HepG2 (cell line): Measurements from ENCODE around the gene STX5. TPM values are rescaled to one million over a fixed set of nuclear protein-coding genes. Genes with fewer than 3 reads are reported as not detected.
A peak's percentile ranks its signal among the peaks of the same experiment; 100 is the strongest.

Experiments
- AKAP8 ChIP-seq: sonication (generic); formaldehyde crosslinking; IDR thresholded peaks from 2 replicates; pipeline ENCODE4 v1.5.1; 2020; ENCODE audit warnings: mild to moderate bottlenecking, missing genetic modification reagents
- HNF4A ChIP-seq: sonication (generic); formaldehyde crosslinking; IDR thresholded peaks from 2 replicates; pipeline ENCODE4 v1.4.0; 2020; ENCODE audit warnings: missing genetic modification reagents
- JUNB ChIP-seq: sonication (generic); formaldehyde crosslinking; IDR thresholded peaks from 2 replicates; pipeline ENCODE4 v1.8.0; 2022; ENCODE audit warnings: missing genetic modification reagents, mild to moderate bottlenecking, borderline replicate concordance
- KDM3A ChIP-seq: IDR thresholded peaks from 2 replicates; pipeline ENCODE4 v1.6.1; 2018; ENCODE audit warnings: low read depth, missing compliant biosample characterization
- MATR3 ChIP-seq: sonication (generic); formaldehyde crosslinking; IDR thresholded peaks from 2 replicates; pipeline ENCODE4 v1.4.0; 2020; ENCODE audit warnings: missing genetic modification reagents
- NFKB2 ChIP-seq: sonication (generic); formaldehyde crosslinking; IDR thresholded peaks from 2 replicates; pipeline ENCODE4 v1.4.0; 2020; ENCODE audit warnings: missing genetic modification reagents, borderline replicate concordance
- RBAK ChIP-seq: sonication (generic); formaldehyde crosslinking; IDR thresholded peaks from 2 replicates; pipeline ENCODE4 v1.5.1; 2020; ENCODE audit warnings: mild to moderate bottlenecking, missing genetic modification reagents
- SRY ChIP-seq: sonication (generic); formaldehyde crosslinking; IDR thresholded peaks from 2 replicates; pipeline ENCODE4 v1.8.0; 2022; ENCODE audit warnings: mild to moderate bottlenecking, missing genetic modification reagents
- TCF12 ChIP-seq, 2 experiments: fragments of 450-650 bp in 1 of 2; sonication (generic) in 1 of 2; formaldehyde crosslinking in 1 of 2; IDR thresholded peaks; 2 replicates each; pipeline versions ENCODE4 v1.6.1 to v1.8.0; 2017 to 2022; ENCODE audit warnings: antibody characterized with exemption in 1 of 2, mild to moderate bottlenecking in 1 of 2, missing genetic modification reagents in 1 of 2, moderate library complexity in 1 of 2
- ZNF230 ChIP-seq: sonication (generic); formaldehyde crosslinking; IDR thresholded peaks from 2 replicates; pipeline ENCODE4 v1.4.0; 2020; ENCODE audit warnings: mild to moderate bottlenecking, missing genetic modification reagents
- ZNF24 ChIP-seq: fragments of 450-650 bp; IDR thresholded peaks from 2 replicates; pipeline ENCODE4 v1.6.1; 2017; ENCODE audit warnings: antibody characterized with exemption, mild to moderate bottlenecking
- ZNF317 ChIP-seq: sonication (generic); formaldehyde crosslinking; IDR thresholded peaks from 2 replicates; pipeline ENCODE4 v1.5.0; 2020; ENCODE audit warnings: mild to moderate bottlenecking, missing genetic modification reagents
- ZNF33B ChIP-seq: sonication (generic); formaldehyde crosslinking; IDR thresholded peaks from 2 replicates; pipeline ENCODE4 v1.5.1; 2020; ENCODE audit warnings: mild to moderate bottlenecking, missing genetic modification reagents
- ZNF737 ChIP-seq: sonication (generic); formaldehyde crosslinking; IDR thresholded peaks from 2 replicates; pipeline ENCODE4 v1.5.0; 2020; ENCODE audit warnings: missing genetic modification reagents, mild to moderate bottlenecking, borderline replicate concordance
- polyA plus RNA-seq, 8 experiments: library from polyadenylated mRNA; depleted of rRNA in 3 of 8; stranded (reverse) in 7 of 8; unstranded in 1 of 8; fragments of >200 nt; fragmentation: Illumina TruSeq in 4 of 8; extraction: Trizol in 4 of 8; gene quantifications; 2 replicates each; pipeline versions ENCODE4 v1.2.1 to v1.2.3, GENCODE V29; 2011 to 2016; ENCODE audit warnings: low read depth in 4 of 8, missing spikeins in 1 of 8, mixed read lengths in 1 of 8; ENCODE audit not compliant: insufficient read depth in 1 of 8
- total RNA-seq, 5 experiments: library from RNA; depleted of rRNA; stranded (reverse); fragments of >200 nt; fragmentation: Illumina TruSeq; extraction: Trizol; gene quantifications; 2 replicates each; pipeline ENCODE4 v1.2.3, GENCODE V29; 2016; ENCODE audit warnings: low read depth in 1 of 5
- TF ChIP-seq, protein P1 (sequence below): sonication (generic); formaldehyde crosslinking; IDR thresholded peaks from 2 replicates; pipeline ENCODE4 v1.5.0; 2020; ENCODE audit warnings: mild to moderate bottlenecking, missing genetic modification reagents
- TF ChIP-seq, protein P2 (sequence below): sonication (generic); formaldehyde crosslinking; IDR thresholded peaks from 2 replicates; pipeline ENCODE4 v1.8.1; 2023; ENCODE audit warnings: missing genetic modification reagents, mild to moderate bottlenecking, borderline replicate concordance
- TF ChIP-seq, protein P3 (sequence below): IDR thresholded peaks from 2 replicates; pipeline ENCODE4 v1.6.1; 2012; ENCODE audit warnings: low read length, improper control_type of control experiment
- TF ChIP-seq, protein P4 (sequence below): sonication (generic); formaldehyde crosslinking; conservative IDR thresholded peaks from 2 replicates; pipeline ENCODE4 v1.8.1; 2023; ENCODE audit warnings: missing genetic modification reagents

Gene STX5
- total and polyA plus RNA-seq, 2 of the 13 experiments (the other 11 are each of a cell fraction or from before 2014, with no cell fraction given): 26.9 to 30.0 TPM

DNA sequence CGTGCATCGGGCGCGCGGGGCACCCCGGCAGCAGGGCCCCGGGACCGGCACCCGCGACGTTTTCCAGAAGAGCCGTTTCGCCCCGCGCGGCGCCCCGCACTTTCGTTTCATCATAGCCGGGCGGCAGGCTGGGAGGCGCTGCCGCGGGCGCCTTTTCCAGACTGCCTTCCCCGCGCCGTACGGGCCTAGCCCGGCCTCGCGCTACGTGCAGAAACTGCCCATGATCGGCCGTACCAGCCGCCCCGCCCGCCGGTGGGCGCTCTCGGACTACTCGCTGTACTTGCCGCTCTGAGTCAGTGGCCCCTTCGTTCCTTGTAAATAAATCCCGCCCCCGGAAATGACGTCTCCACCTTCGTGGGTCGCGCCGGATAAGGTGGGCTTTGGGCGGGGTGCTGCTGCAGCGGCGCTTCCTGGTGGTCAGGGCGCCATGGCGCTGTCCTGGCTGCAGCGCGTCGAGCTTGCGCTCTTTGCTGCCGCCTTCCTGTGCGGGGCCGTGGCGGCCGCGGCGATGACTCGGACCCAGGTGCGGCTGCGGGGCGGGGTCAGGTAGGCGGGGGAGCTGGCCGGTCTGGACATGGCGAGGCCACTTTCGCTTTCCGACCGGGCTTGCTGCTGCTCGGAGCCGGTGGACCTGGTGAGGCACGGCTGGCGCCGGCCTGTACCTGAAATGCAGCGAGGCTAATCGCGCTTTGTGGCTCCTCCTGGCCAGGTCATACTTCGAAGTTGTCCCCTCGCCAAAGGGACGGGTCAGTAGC is 44.7 kb downstream of the STX5 start, which contains the start of gene TMEM179B (continued):
- TF ChIP-seq, protein P1, sequence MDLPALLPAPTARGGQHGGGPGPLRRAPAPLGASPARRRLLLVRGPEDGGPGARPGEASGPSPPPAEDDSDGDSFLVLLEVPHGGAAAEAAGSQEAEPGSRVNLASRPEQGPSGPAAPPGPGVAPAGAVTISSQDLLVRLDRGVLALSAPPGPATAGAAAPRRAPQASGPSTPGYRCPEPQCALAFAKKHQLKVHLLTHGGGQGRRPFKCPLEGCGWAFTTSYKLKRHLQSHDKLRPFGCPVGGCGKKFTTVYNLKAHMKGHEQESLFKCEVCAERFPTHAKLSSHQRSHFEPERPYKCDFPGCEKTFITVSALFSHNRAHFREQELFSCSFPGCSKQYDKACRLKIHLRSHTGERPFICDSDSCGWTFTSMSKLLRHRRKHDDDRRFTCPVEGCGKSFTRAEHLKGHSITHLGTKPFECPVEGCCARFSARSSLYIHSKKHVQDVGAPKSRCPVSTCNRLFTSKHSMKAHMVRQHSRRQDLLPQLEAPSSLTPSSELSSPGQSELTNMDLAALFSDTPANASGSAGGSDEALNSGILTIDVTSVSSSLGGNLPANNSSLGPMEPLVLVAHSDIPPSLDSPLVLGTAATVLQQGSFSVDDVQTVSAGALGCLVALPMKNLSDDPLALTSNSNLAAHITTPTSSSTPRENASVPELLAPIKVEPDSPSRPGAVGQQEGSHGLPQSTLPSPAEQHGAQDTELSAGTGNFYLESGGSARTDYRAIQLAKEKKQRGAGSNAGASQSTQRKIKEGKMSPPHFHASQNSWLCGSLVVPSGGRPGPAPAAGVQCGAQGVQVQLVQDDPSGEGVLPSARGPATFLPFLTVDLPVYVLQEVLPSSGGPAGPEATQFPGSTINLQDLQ (CRISPR knock-in tag): no peak
- TF ChIP-seq, protein P2, sequence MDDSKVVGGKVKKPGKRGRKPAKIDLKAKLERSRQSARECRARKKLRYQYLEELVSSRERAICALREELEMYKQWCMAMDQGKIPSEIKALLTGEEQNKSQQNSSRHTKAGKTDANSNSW (CRISPR knock-in tag): no peak
- TF ChIP-seq ZNF24 (no peak), ZNF317 (CRISPR knock-in tag) (peak; percentile 44; the same call in 1 of the 2 replicates), MATR3 (CRISPR knock-in tag) (no peak), KDM3A (peak; percentile 87), ZNF737 (CRISPR knock-in tag) (no peak), AKAP8 (peak; percentile 99), ZNF33B (CRISPR knock-in tag) (peak; percentile 75), JUNB (no peak), HNF4A (CRISPR knock-in tag) (no peak), SRY (CRISPR knock-in tag) (no peak), TCF12 (IDR thresholded peaks at IDR 0.05) (no peak), TCF12 (CRISPR knock-in tag; IDR thresholded peaks at IDR 0.05) (peak; percentile 67; the same call in 1 of the 2 replicates), NFKB2 (CRISPR knock-in tag) (peak; percentile 88; the same call in 1 of the 2 replicates), RBAK (CRISPR knock-in tag) (no peak), ZNF230 (CRISPR knock-in tag) (peak; percentile 98)
- TF ChIP-seq, protein P3, sequence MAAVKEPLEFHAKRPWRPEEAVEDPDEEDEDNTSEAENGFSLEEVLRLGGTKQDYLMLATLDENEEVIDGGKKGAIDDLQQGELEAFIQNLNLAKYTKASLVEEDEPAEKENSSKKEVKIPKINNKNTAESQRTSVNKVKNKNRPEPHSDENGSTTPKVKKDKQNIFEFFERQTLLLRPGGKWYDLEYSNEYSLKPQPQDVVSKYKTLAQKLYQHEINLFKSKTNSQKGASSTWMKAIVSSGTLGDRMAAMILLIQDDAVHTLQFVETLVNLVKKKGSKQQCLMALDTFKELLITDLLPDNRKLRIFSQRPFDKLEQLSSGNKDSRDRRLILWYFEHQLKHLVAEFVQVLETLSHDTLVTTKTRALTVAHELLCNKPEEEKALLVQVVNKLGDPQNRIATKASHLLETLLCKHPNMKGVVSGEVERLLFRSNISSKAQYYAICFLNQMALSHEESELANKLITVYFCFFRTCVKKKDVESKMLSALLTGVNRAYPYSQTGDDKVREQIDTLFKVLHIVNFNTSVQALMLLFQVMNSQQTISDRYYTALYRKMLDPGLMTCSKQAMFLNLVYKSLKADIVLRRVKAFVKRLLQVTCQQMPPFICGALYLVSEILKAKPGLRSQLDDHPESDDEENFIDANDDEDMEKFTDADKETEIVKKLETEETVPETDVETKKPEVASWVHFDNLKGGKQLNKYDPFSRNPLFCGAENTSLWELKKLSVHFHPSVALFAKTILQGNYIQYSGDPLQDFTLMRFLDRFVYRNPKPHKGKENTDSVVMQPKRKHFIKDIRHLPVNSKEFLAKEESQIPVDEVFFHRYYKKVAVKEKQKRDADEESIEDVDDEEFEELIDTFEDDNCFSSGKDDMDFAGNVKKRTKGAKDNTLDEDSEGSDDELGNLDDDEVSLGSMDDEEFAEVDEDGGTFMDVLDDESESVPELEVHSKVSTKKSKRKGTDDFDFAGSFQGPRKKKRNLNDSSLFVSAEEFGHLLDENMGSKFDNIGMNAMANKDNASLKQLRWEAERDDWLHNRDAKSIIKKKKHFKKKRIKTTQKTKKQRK: no peak
- TF ChIP-seq, protein P4, sequence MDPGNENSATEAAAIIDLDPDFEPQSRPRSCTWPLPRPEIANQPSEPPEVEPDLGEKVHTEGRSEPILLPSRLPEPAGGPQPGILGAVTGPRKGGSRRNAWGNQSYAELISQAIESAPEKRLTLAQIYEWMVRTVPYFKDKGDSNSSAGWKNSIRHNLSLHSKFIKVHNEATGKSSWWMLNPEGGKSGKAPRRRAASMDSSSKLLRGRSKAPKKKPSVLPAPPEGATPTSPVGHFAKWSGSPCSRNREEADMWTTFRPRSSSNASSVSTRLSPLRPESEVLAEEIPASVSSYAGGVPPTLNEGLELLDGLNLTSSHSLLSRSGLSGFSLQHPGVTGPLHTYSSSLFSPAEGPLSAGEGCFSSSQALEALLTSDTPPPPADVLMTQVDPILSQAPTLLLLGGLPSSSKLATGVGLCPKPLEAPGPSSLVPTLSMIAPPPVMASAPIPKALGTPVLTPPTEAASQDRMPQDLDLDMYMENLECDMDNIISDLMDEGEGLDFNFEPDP (CRISPR knock-in tag): no peak
